ENCODE data around the gene SHISA9.

SHISA9 gene

GRCh38 chr16:13245713-13246377 lies 344.4 kb downstream of the SHISA9 start:
- Histone ChIP-seq H3K4me3 (ENCODE audit: low read length, poor library complexity, severe bottlenecking) (no peak overlapping the region), H3K4me2 (ENCODE audit: low read depth, low read length, poor library complexity, severe bottlenecking) (no peak overlapping the region), H3K9ac (ENCODE audit: low read depth, low read length, poor library complexity, severe bottlenecking) (no peak overlapping the region), H3F3A (ENCODE audit: low read depth) (no peaks in the 10 kb centered on the region), H3K4me1 (ENCODE audit: insufficient read depth, low read length, poor library complexity, severe bottlenecking) (no peaks in the 10 kb centered on the region), H3K9me3 (ENCODE audit: insufficient read depth, low read depth, low read length) (no peaks in the 10 kb centered on the region), H3K9me2 (replicated peaks; ENCODE audit: low read depth, low read length) (no peaks in the 10 kb centered on the region), H3K27me3 (ENCODE audit: insufficient read depth, low read length, poor library complexity, severe bottlenecking) (no peaks in the 10 kb centered on the region), H3K36me3 (ENCODE audit: insufficient read depth, low read length) (no peaks in the 10 kb centered on the region), H4K20me1 (ENCODE audit: insufficient read depth, low read length, poor library complexity, severe bottlenecking) (no peaks in the 10 kb centered on the region), H3K79me2 (ENCODE audit: insufficient read depth, low read length) (no peaks in the 10 kb centered on the region), H2AFZ (ENCODE audit: low read length) (no peak overlapping the region)
- TF ChIP-seq EZH2phosphoT487 (IDR thresholded peaks at IDR 0.05; ENCODE audit: borderline replicate concordance): no peak
- TF ChIP-seq CTCF (conservative IDR thresholded peaks at IDR 0.05; ENCODE audit: low read length): no peak

- Histone ChIP-seq H3K9me3 (ENCODE audit: insufficient read depth, low read depth, low read length) (no peaks in the 10 kb centered on the region), H3K9me2 (replicated peaks; ENCODE audit: low read depth, low read length) (no peaks in the 10 kb centered on the region), H3K9ac (ENCODE audit: low read depth, low read length, poor library complexity, severe bottlenecking) (no peak overlapping the region), H3K36me3 (ENCODE audit: insufficient read depth, low read length) (no peaks in the 10 kb centered on the region), H3K27me3 (ENCODE audit: insufficient read depth, low read length, poor library complexity, severe bottlenecking) (no peaks in the 10 kb centered on the region), H3K79me2 (ENCODE audit: insufficient read depth, low read length) (no peaks in the 10 kb centered on the region), H2AFZ (ENCODE audit: low read length) (no peak overlapping the region), H3K4me3 (ENCODE audit: low read length, poor library complexity, severe bottlenecking) (no peak overlapping the region), H3F3A (ENCODE audit: low read depth) (no peaks in the 10 kb centered on the region), H4K20me1 (ENCODE audit: insufficient read depth, low read length, poor library complexity, severe bottlenecking) (no peaks in the 10 kb centered on the region), H3K4me1 (ENCODE audit: insufficient read depth, low read length, poor library complexity, severe bottlenecking) (no peaks in the 10 kb centered on the region), H3K4me2 (ENCODE audit: low read depth, low read length, poor library complexity, severe bottlenecking) (no peak overlapping the region)
- TF ChIP-seq CTCF (conservative IDR thresholded peaks at IDR 0.05; ENCODE audit: low read length): no peak
- TF ChIP-seq EZH2phosphoT487 (IDR thresholded peaks at IDR 0.05; ENCODE audit: borderline replicate concordance): no peak
These were observed 353.7 kb downstream of the SHISA9 start for GRCh38 chr16:13254998-13255614.

GRCh38 chr16:13262270-13263090 lies 361.1 kb downstream of the SHISA9 start:
- Histone ChIP-seq H3F3A (ENCODE audit: low read depth) (no peaks in the 10 kb centered on the region), H3K9ac (ENCODE audit: low read depth, low read length, poor library complexity, severe bottlenecking) (no peak overlapping the region)

More at GRCh38 chr16:13262270-13263090, 361.1 kb downstream of the SHISA9 start:
- no peaks in the 10 kb centered on the region for H4K20me1 ChIP-seq (ENCODE audit: insufficient read depth, low read length, poor library complexity, severe bottlenecking)
- H3K9me2 ChIP-seq (replicated peaks; ENCODE audit: low read depth, low read length): no peaks in the 10 kb centered on the region
- no peaks in the 10 kb centered on the region for H3K9me3 ChIP-seq (ENCODE audit: insufficient read depth, low read depth, low read length)
- no peaks in the 10 kb centered on the region for H3K36me3 ChIP-seq (ENCODE audit: insufficient read depth, low read length)
- H3K27me3 ChIP-seq (ENCODE audit: insufficient read depth, low read length, poor library complexity, severe bottlenecking): no peaks in the 10 kb centered on the region
- no peaks in the 10 kb centered on the region for H3K79me2 ChIP-seq (ENCODE audit: insufficient read depth, low read length)
- no peak overlapping the region for H2AFZ ChIP-seq (ENCODE audit: low read length)
- H3K4me3 ChIP-seq (ENCODE audit: low read length, poor library complexity, severe bottlenecking): no peak overlapping the region
- H3K4me2 ChIP-seq (ENCODE audit: low read depth, low read length, poor library complexity, severe bottlenecking): no peak overlapping the region
- TF ChIP-seq CTCF (conservative IDR thresholded peaks at IDR 0.05; ENCODE audit: low read length) (no peak), EZH2phosphoT487 (IDR thresholded peaks at IDR 0.05; ENCODE audit: borderline replicate concordance) (no peak)
- no peaks in the 10 kb centered on the region for H3K4me1 ChIP-seq (ENCODE audit: insufficient read depth, low read length, poor library complexity, severe bottlenecking)

All from Loucy (cell line).